AG10803 (cell line): ENCODE results near the gene DNAJB8.

Source experiments
- DNase-seq: peaks from one replicate; pipeline ENCODE4 v3.0.0; 2010; ENCODE audit warnings: low read depth
- H3K4me3 ChIP-seq: 2 replicates; pipeline ENCODE4 v1.5.1; 2011; ENCODE audit warnings: mild to moderate bottlenecking, low read length, control low read depth
- TF ChIP-seq, protein P1 (sequence below): conservative IDR thresholded peaks from 2 replicates; pipeline ENCODE4 v1.5.1; 2011; ENCODE audit warnings: mild to moderate bottlenecking, low read length, control low read depth, inconsistent platforms

DNAJB8 gene

DNA sequence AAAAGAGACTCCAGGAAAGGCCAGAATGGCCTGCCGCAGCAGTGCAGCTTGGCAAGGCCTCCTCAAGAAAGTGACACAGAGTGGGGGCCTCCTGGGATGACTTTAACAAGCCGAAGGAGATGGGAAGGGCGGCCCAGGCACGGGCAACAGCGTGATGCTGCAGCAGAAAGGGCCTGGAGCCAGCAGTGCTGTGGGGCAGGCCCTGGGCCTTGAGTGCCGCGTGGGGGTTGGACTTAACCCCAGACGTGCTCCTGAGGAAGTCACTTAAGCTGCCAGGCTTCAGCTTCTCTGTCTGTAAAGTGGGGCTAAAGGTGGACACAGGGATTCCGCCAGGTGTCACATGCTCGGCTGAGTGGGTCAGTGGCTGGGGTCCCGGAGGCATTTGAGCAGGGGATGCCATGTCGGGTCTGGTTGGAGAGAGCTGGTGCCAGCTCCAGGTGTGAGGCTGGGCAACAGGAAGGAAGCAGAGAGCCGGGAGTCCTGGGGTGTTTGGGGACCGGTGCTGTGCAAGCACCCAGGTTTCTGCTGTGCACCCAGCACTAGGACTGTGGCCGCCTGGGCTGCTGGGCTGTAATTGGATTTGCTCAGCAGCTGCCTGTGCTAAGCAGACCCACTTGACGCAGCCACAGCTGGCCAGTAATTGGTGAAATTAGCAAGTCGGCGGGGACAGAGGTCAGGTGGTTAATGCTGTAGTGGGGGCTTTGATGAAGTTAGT lies 7.8 kb downstream of the DNAJB8 start:
- no peak for DNase-seq
- TF ChIP-seq, protein P1, sequence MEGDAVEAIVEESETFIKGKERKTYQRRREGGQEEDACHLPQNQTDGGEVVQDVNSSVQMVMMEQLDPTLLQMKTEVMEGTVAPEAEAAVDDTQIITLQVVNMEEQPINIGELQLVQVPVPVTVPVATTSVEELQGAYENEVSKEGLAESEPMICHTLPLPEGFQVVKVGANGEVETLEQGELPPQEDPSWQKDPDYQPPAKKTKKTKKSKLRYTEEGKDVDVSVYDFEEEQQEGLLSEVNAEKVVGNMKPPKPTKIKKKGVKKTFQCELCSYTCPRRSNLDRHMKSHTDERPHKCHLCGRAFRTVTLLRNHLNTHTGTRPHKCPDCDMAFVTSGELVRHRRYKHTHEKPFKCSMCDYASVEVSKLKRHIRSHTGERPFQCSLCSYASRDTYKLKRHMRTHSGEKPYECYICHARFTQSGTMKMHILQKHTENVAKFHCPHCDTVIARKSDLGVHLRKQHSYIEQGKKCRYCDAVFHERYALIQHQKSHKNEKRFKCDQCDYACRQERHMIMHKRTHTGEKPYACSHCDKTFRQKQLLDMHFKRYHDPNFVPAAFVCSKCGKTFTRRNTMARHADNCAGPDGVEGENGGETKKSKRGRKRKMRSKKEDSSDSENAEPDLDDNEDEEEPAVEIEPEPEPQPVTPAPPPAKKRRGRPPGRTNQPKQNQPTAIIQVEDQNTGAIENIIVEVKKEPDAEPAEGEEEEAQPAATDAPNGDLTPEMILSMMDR: no peak

DNA sequence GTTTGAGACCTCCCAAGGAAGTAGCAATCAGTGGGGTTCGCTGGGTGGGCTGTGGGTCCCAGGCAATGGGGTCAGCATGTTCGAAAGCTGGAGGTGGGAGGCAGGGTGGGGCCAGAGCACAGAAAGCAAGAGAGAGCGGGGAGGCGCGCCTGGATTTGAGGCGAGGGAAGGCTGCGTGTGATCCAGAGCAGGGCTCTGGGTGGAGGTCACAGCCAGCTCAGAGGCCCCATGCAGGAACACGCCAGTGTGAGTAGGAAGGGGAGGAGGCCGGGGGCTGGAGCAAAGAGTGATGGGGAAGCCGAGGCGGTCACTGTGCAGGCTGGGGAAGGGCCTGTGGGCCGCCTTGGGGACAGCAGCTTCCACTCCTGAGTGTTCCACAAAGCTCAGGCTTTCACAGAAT lies 8.8 kb downstream of the DNAJB8 start:
- no peak for DNase-seq
- H3K4me3 ChIP-seq: no peak overlapping the region

More for the DNA sequence above, 7.8 kb downstream of the DNAJB8 start:
- no peak overlapping the region for H3K4me3 ChIP-seq

DNA sequence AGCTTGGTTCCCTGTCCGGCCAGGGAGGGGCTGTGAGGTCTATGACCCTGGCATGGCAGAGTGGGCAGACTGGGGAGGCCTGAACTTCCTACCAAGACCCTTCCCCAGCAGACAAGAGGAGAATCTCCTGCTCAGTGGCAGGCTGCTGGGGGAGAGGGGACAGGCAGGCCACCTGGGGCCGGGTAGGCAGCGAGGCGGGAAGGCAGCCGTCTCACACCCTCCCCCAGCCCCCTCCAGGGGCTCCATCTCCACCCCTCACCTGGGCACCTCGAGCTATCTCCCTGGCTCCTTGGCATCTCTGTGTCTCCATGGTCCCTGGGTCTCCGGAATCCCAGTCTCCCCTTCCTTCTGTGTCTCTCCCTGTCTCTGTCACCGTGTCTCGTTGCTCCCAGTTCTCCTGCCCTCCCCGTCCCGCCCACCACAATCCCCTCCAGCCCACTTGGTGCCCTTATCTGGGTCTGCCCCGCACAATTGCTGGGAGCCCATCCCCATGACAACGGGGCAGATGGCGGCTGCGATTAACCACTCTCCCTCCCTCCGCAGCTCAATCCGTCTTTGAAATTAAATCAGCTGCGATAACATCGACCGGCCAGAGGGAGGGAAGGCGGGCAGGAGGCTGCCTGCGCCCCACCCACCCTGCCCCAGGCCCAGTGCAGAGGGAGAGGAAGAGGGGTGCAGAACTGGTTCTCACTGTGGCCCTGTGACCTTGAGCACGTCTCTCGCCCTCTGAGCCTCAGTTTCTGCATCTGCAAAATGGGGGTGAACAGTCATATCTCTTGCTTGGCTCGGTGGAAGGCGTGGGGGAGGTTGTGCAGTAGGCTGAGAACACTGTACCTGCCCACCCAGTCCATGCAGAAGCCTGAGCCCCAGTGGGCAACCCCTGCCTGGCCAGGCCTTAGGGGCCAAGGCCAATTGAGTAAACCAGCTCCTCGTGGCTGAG lies 9.6 kb downstream of the DNAJB8 start:
- no peak for DNase-seq
- H3K4me3 ChIP-seq: no peak overlapping the region
- TF ChIP-seq, protein P1: no peak

More for the DNA sequence above, 8.8 kb downstream of the DNAJB8 start:
- TF ChIP-seq, protein P1: no peak

DNA sequence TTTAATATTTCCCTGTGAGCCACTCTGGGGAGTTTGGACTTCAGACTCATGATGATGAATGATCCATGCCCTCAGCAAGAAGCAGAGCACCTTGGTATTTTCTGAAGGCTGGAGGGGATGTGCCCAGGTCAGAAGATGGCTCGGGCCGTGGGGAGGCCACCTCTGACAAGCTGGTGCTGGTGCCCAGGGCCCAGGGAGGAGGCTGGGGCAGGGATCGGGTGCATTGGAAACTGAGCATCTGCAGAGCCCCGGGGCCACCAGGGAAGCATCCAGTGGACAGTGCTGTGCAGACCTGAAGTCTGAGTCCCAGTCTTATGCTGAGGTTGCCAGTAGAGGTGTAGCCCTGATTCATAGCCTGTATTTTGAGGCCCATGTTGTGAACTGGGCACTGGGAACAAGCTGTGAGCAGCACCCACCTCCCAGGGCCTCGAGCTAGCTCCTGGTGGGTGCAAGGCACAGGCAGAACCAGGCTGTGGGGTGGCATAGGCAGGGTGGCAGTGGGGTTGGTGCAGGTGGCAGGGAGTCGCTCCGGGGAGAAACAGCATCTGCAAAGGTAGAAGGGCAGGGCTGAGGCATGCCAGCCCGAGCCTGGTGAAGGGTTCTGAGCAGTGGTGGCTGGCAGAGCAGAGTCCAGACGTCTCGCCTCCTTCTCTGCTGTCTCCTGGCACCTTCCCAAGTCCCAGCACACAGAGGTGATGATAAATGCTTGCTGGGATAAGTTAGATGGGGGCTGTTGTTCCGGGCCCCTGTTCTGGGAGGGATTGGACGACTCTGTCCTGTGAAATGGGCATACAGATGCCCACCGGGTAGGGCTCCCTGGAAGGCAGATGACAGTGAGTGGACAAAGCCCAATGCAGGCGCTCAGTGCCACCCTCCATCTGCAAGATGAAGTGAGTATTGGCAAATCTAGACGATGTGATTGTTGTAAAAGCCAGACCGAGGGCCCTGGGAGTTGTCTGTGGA lies 10.6 kb downstream of the DNAJB8 start:
- H3K4me3 ChIP-seq: no peak overlapping the region
- no peak for DNase-seq
- TF ChIP-seq, protein P1: no peak

DNA sequence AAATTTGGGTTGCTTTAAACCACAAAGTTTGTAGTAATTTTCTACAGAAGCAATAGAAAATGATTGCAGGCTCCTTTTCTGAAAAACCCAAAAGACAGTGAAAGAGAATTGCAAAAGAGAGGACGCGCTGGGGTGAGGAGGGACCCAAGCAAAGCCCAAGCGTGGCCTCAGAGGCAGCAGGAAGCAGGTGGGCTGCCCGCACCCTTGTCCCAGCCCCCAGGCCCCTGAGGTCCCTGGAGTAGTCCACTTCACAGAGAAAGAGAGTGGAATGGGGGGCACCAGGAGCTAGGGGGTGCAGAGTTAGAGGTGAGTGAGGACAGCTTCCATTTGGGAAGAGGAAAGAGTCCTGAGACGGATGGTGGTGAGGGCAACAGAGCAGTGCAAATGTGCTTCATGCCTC lies 11.6 kb downstream of the DNAJB8 start:
- TF ChIP-seq, protein P1: no peak
- no peak overlapping the region for H3K4me3 ChIP-seq
- DNase-seq: no peak

DNA sequence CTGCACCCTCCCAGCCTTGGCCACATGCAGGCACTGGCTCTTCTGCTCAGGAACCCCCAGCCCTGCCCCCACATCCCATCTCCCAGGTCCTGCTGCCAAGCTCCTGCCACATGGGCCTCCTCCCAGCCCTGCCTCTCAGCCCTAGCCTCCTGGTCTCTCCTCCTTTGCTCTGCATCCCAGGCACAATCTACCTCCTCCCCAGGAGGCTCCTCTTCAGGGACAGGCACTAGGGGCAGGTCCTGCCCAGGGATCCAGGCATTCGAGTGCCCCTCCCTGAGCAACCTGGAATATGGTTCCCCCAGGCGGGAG lies 12.4 kb downstream of the DNAJB8 start:
- TF ChIP-seq, protein P1: no peak
- no peak for DNase-seq

More for the DNA sequence above, 12.4 kb downstream of the DNAJB8 start:
- H3K4me3 ChIP-seq: no peak overlapping the region
